Measurements from ENCODE around the gene PTGR3. TPM values are rescaled to one million over a fixed set of nuclear protein-coding genes. Genes with fewer than 3 reads are reported as not detected.

PTGR3 gene
- total RNA-seq, 6 experiments from 2014 or later: 37.9 to 47.5 (median 41.8) TPM

DNA sequence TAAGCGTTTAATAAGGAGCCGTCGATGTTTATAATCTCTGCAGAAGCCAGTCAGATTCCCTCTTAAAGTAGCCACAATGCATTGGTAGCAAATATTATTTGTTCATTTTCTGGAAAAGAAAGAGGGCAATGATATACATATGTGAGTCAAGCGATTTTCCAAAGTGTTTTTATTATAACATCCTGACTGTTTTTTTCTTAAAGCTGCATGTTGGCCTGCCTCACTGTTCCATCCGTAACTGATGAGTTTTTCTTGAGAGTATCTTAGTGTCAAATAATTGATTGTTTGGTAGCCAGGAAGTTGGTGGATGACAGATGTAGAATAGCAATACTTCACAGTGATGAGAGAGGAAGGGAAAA lies 5.4 kb upstream of the PTGR3 start:
- Mint-ChIP-seq H3K4me1 (ENCODE audit: low read depth) (peaks cover 81% of the 10 kb centered on the region), H3K27me3 (ENCODE audit: insufficient read depth) (no peaks in the 10 kb centered on the region), H3K9me3 (no peaks in the 10 kb centered on the region), H3K36me3 (ENCODE audit: low read depth) (peaks cover 11% of the 10 kb centered on the region), H3K27ac (peak overlapping the region; percentile 90), H3K4me3 (peak overlapping the region; percentile 94)
- DNase-seq: no peak
- TF ChIP-seq, protein P1, sequence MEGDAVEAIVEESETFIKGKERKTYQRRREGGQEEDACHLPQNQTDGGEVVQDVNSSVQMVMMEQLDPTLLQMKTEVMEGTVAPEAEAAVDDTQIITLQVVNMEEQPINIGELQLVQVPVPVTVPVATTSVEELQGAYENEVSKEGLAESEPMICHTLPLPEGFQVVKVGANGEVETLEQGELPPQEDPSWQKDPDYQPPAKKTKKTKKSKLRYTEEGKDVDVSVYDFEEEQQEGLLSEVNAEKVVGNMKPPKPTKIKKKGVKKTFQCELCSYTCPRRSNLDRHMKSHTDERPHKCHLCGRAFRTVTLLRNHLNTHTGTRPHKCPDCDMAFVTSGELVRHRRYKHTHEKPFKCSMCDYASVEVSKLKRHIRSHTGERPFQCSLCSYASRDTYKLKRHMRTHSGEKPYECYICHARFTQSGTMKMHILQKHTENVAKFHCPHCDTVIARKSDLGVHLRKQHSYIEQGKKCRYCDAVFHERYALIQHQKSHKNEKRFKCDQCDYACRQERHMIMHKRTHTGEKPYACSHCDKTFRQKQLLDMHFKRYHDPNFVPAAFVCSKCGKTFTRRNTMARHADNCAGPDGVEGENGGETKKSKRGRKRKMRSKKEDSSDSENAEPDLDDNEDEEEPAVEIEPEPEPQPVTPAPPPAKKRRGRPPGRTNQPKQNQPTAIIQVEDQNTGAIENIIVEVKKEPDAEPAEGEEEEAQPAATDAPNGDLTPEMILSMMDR (IDR thresholded peaks at IDR 0.05): no peak

DNA sequence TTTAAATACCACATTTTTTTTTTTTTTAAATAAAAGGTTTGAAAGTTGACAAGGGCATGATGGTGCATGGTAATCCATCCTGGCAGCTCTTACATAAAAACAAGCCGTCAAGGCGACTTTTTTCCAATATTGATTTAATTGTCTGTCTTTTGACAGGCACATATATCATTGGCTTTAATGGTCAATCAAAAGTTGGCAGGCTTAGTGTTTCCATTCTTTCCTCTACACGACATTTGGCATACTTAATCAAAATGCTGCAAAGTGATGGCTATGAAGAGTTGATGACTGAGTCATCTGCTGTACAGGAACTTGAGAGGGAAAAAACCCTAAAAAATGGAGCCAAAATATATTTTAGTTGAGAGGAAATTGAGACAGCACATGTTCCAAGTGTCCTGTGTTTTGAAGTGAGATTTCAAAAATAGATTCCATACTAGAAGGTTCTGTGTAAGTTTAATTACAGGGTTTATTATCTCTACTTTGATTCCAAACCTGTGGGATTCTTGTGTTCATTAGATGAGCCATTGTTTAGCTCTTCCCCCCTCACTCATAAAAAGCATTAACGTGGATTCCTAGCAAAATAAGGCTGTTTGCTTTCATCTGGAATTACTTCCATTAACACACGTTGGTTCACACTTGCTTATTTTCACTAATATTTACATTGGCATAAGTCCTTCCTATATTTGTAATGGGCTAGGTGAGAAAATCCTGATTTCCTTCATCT lies 4.8 kb upstream of the PTGR3 start:
- Mint-ChIP-seq H3K27ac (peak overlapping the region; percentile 90), H3K9me3 (no peaks in the 10 kb centered on the region), H3K4me1 (ENCODE audit: low read depth) (peaks cover 76% of the 10 kb centered on the region), H3K27me3 (ENCODE audit: insufficient read depth) (no peaks in the 10 kb centered on the region), H3K4me3 (peak overlapping the region; percentile 94), H3K36me3 (ENCODE audit: low read depth) (peaks cover 11% of the 10 kb centered on the region)
- TF ChIP-seq, protein P1 (IDR thresholded peaks at IDR 0.05): no peak
- peak; percentile 57 for DNase-seq

DNA sequence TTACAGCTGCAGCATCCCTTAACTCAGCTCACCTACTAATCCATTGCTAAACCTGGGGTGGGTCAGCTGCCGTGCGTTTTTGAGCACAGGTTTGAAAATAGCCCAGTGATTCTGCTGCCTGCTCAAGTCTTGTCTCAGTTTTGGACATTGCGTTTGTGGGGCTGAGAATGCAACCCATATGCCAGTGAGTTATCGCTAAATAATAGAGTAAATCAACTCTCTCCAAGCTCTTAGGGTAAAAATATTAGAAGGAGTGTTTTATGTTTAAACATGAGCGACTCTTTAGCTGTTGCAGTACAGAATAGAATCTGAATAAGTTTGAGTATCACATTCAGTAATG lies 3.8 kb upstream of the PTGR3 start:
- TF ChIP-seq, protein P1 (IDR thresholded peaks at IDR 0.05): no peak
- Mint-ChIP-seq H3K36me3 (ENCODE audit: low read depth) (peaks cover 16% of the 10 kb centered on the region), H3K4me1 (ENCODE audit: low read depth) (peaks cover 65% of the 10 kb centered on the region), H3K4me3 (peak overlapping the region; percentile 94), H3K27me3 (ENCODE audit: insufficient read depth) (0 out of 2 replicates have a peak, but pooled peaks cover 2% of the 10 kb centered on the region), H3K9me3 (no peaks in the 10 kb centered on the region), H3K27ac (peak overlapping the region; percentile 90)
- DNase-seq: no peak

DNA sequence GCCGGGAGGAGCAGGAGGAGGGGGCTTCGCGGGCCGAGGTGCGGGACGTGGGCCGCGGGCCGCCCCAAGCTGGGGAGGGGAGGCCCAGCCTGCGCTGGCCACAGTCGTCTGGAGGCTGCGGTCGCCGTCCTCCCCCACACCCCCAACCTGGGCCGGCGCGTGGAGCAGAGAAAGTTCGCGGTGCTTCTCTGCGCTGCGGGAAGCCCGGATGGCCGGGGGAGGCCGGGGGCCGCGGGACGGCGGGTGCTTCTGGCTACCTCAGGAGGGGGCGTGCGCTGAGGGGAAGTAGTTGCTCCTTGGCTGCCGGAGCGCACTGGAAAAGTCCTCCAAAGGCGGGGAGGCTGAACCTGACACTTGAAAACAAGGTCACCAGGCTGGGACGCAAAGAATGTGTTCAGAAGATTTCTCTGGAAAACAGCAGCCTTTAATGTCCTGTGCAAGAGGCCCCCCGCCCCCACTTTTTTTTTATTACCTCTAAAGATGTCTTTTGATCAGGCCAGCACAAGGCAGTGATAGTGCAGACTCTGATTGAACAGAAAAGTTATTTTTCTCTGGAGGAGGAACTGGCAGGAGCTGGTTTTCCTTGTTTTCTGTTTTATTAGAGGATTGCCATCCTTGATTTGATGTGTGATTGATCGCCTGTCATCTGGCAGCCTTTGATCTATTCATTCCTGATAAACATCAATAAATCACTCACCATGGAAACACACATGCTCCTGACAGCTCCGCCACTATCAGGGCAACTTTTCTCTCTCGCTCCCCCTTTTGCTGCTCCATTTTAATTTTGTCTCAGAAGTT lies 3.2 kb upstream of the PTGR3 start:
- TF ChIP-seq, protein P1 (IDR thresholded peaks at IDR 0.05): no peak

DNA sequence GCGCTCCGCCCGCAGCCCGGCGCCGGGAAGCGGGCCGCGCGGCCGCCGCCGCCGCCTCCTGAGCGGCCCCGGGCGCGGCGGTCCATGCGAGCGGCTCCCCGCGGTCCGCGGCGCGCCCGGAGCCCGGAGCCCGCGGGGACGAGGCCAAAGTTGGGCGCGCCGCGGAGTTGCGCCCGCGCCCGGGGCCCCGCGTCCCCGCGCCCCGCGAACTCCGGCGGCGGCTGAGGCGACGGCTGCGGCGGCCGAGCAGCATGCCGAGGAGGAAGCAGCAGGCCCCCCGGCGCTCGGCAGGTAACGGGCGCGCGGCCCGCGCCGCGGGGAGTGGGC lies 2.6 kb upstream of the PTGR3 start:
- H3K27ac Mint-ChIP-seq: no peak overlapping the region
- H3K9me3 Mint-ChIP-seq: no peaks in the 10 kb centered on the region
- peaks cover 17% of the 10 kb centered on the region for H3K36me3 Mint-ChIP-seq (ENCODE audit: low read depth)
- H3K4me3 Mint-ChIP-seq: no peak overlapping the region
- TF ChIP-seq, protein P1 (IDR thresholded peaks at IDR 0.05): no peak
- H3K27me3 Mint-ChIP-seq (ENCODE audit: insufficient read depth): 0 out of 2 replicates have a peak, but pooled peaks cover 3% of the 10 kb centered on the region
- H3K4me1 Mint-ChIP-seq (ENCODE audit: low read depth): peaks cover 63% of the 10 kb centered on the region
- no peak for DNase-seq

More for the DNA sequence above, 3.2 kb upstream of the PTGR3 start:
- Mint-ChIP-seq H3K27me3 (ENCODE audit: insufficient read depth) (0 out of 2 replicates have a peak, but pooled peaks cover 3% of the 10 kb centered on the region), H3K36me3 (ENCODE audit: low read depth) (peaks cover 17% of the 10 kb centered on the region), H3K9me3 (no peaks in the 10 kb centered on the region), H3K27ac (peak overlapping the region; percentile 90), H3K4me3 (peak overlapping the region; percentile 94), H3K4me1 (ENCODE audit: low read depth) (peaks cover 63% of the 10 kb centered on the region)
- DNase-seq: no peak
